GM12865 (cell line): Measurements from ENCODE around the gene UVSSA.
"Not testable (repeated sequence)": the region's sequence is repeated elsewhere in the genome, so short reads cannot be mapped to it uniquely, and the experiment has no call there.

ENCODE experiments used
- DNase-seq: peaks from one replicate; pipeline ENCODE4 v3.0.0; 2010; ENCODE audit warnings: low read depth
- H3K4me3 ChIP-seq: 2 replicates; pipeline ENCODE4 v1.5.1; 2011; ENCODE audit warnings: mild to moderate bottlenecking, low read depth, low read length, control low read depth
- CTCF ChIP-seq: IDR thresholded peaks from 2 replicates; pipeline ENCODE4 v1.5.1; 2011; ENCODE audit warnings: low read length, control low read depth, low read depth, inconsistent platforms; ENCODE audit not compliant: insufficient read depth; ENCODE audit errors: missing control alignments

UVSSA gene

GRCh38 chr4:1393866-1394265, 46.9 kb downstream of the UVSSA start:
- no peak for DNase-seq
- no peak overlapping the region for H3K4me3 ChIP-seq
- no peak for TF ChIP-seq CTCF

GRCh38 chr4:1394554-1395388, 47.8 kb downstream of the UVSSA start:
- DNase-seq, H3K4me3 ChIP-seq: not testable (repeated sequence)

DNA sequence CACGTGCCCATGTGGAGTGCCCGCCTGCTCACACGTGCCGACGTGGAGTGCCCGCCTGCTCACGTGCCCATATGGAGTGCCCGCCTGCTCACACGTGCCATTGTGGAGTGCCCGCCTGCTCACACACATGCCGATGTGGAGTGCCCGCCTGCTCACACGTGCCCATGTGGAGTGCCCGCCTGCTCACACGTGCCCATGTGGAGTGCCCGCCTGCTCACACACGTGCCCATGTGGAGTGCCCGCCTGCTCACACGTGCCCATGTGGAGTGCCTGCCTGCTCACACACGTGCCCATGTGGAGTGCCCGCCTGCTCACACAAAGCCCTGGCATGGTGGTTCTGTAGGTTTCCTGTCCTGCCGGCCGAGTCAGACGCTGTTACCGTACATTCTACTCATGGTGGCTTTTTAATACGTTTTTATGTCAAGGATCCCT, 48.4 kb downstream of the UVSSA start:
- H3K4me3 ChIP-seq, DNase-seq: not testable (repeated sequence)

DNA sequence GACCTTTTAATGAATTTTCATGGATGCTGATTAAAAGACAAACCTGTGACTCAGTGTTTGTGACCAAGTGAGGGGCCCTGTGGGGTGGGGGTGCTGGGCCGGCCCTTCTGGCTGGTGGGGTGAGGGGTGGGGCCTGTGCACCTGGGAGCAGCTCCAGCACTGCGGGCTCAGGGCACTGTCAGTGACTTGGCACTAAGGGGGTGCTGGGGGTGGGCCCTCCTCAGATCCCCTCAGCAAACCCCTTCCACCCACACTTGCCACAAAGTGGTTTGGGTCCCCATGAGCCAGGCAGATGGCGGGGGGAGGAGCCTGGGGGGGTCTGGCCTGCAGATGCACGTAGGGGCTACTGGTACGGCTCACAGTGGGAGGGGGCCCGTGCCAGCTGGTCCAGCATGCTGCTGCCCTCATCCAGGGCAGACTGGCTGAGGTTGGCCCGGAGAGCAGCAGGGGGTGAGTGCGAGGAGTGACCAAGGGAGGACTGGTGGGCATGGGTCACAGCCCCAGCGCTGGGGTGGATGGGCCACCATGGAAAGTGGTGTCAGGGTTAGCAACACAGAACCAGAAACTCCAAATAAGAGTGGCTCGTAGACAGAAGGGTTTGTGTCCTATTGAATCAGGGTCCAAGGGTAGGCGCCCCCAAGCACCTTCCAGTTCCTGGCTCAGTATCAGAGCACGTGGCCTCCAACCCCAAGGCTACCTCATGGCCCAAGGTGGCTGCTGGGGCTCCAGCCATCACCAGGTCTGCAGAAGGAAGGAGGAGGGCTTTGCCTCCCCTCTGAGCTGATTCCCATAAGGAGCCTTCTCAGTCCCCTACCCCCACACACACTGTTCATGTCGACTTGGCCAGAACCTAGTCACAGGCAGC, 49.2 kb downstream of the UVSSA start:
- DNase-seq = no peak
- TF ChIP-seq CTCF = no peak
- no peak overlapping the region for H3K4me3 ChIP-seq

DNA sequence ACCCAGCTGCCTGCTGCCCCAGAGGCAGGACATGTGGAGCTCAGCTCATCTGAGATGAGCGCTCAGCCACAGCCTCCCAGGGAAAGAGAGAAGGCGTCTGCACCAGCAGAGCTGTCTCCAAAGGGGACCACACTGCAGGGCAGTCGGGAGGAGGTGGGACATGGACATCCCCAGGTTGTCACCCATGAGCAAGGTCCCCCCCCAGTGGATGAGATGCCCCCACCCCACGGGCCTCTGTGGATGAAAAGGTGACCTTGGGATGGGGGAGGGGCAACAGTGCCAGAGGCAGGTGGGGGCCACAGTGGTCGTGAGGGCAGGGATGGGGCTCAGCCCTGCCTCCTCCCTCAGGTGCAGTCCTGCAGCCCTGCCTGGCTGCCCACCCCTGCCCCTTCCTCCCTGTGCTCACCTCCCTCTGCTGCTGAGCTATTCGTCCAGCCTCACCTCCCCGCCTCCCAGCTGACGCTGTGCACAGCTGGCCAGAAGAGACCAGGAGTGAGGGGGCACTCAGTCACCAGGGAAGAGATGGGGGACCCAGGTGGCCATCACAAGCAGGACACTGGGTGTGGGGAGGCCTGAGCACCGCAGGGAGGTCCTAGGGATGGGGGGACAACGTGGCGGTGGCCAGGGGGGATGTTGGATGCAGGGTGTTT, 49.9 kb downstream of the UVSSA start:
- H3K4me3 ChIP-seq = no peak overlapping the region
- no peak for DNase-seq
- no peak for TF ChIP-seq CTCF

- no peak for TF ChIP-seq CTCF
- no peak overlapping the region for H3K4me3 ChIP-seq
- DNase-seq = no peak
Measured at GRCh38 chr4:1398681-1399507, 51.9 kb downstream of the UVSSA start.

DNA sequence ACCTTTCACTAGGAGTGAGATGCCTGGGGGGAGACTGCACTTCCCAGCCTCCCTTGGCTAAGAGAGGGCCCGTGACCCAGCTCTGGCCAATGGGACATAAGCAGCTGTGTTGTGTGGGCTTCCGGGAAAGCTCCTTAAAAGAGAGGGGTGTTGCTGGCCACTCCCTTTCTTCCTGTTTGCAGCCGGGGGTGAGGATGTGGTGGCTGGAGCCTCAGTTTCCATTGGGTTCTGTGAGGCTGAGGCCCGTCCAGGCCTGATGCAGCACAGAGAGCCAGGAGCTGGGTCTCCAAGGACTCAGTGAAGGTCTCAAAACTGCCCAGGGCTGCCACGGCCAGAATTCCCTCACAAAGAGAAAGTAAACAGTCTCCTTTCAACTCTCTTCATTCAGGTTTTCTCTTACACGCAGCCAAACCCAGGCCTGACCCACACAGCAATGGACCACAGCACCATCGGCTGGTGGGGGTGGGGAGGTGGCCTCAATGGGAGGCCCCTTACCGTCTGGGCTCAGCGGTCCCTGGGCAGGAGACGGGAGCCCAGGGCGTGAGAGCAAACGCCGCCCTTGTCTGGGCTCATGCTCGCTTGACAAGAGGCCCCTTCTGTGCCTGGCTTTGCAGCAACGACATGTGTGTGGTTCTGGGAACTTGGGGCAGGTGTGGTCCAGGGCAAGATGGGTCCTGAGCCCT, 52.6 kb downstream of the UVSSA start:
- no peak overlapping the region for H3K4me3 ChIP-seq
- DNase-seq = no peak
- TF ChIP-seq CTCF = no peak
